HepG2 (cell line): ENCODE measurements around the gene DUS2. TPM values are rescaled to one million over a fixed set of nuclear protein-coding genes. Genes with fewer than 3 reads are reported as not detected.

ENCODE experiments used
- MIXL1 ChIP-seq: IDR thresholded peaks from 2 replicates; pipeline ENCODE4 v1.6.1; 2016
- PAWR ChIP-seq: sonication (generic); formaldehyde crosslinking; IDR thresholded peaks from 2 replicates; pipeline ENCODE4 v1.4.0; 2020; ENCODE audit warnings: missing genetic modification reagents, mild to moderate bottlenecking, borderline replicate concordance
- RERE ChIP-seq: IDR thresholded peaks from 2 replicates; pipeline ENCODE4 v1.6.1; 2016; ENCODE audit warnings: low read depth, missing genetic modification reagents, missing compliant biosample characterization
- ZNF142 ChIP-seq: sonication (generic); formaldehyde crosslinking; IDR thresholded peaks from 2 replicates; pipeline ENCODE4 v1.4.0; 2020; ENCODE audit warnings: missing genetic modification reagents
- ZNF318 ChIP-seq: sonication (generic); formaldehyde crosslinking; IDR thresholded peaks from 2 replicates; pipeline ENCODE4 v1.4.0; 2020; ENCODE audit warnings: mild to moderate bottlenecking, missing genetic modification reagents
- ZNF512B ChIP-seq: sonication (generic); formaldehyde crosslinking; IDR thresholded peaks from 2 replicates; pipeline ENCODE4 v1.5.1; 2020; ENCODE audit warnings: missing genetic modification reagents, mild to moderate bottlenecking, borderline replicate concordance
- polyA plus RNA-seq, 8 experiments: library from polyadenylated mRNA; depleted of rRNA in 3 of 8; stranded (reverse) in 7 of 8; unstranded in 1 of 8; fragments of >200 nt; fragmentation: Illumina TruSeq in 4 of 8; extraction: Trizol in 4 of 8; gene quantifications; 2 replicates each; pipeline versions ENCODE4 v1.2.1 to v1.2.3, GENCODE V29; 2011 to 2016; ENCODE audit warnings: low read depth in 4 of 8, missing spikeins in 1 of 8, mixed read lengths in 1 of 8; ENCODE audit not compliant: insufficient read depth in 1 of 8
- total RNA-seq, 5 experiments: library from RNA; depleted of rRNA; stranded (reverse); fragments of >200 nt; fragmentation: Illumina TruSeq; extraction: Trizol; gene quantifications; 2 replicates each; pipeline ENCODE4 v1.2.3, GENCODE V29; 2016; ENCODE audit warnings: low read depth in 1 of 5

DUS2 gene
- total and polyA plus RNA-seq, 2 of the 13 experiments (the other 11 are each of a cell fraction or from before 2014, with no cell fraction given), result 17.8 to 25.1 TPM

- TF ChIP-seq ZNF318 (CRISPR knock-in tag) (no peak), RERE (no peak), ZNF512B (CRISPR knock-in tag) (no peak), ZNF142 (CRISPR knock-in tag) (no peak), PAWR (CRISPR knock-in tag) (no peak), MIXL1 (no peak)
These were observed 64.6 kb downstream of the DUS2 start (continued) for GRCh38 chr16:68087688-68088087.
